A673 (cell line): ENCODE data around the gene CCDC69.

Experiments used
- CTCF ChIP-seq: fragments of 300-800, 200-600 bp; sonication (generic); conservative IDR thresholded peaks from 2 replicates; pipeline ENCODE4 v1.5.1; 2017; ENCODE audit warnings: low read depth, mild to moderate bottlenecking, antibody characterized with exemption, low read length, moderate library complexity, mixed read lengths
- EZH2 ChIP-seq: fragments of 200-600 bp; sonication (generic); IDR thresholded peaks from 2 replicates; pipeline ENCODE4 v1.6.1; 2017; ENCODE audit warnings: borderline replicate concordance, low read depth, mild to moderate bottlenecking, mixed read lengths, antibody characterized with exemption, low read length; ENCODE audit not compliant: poor library complexity, severe bottlenecking

- TF ChIP-seq CTCF (no peak), EZH2 (no peak)
Observed at GRCh38 chr5:151224372-151224771, 480 bp upstream of the CCDC69 start.
